GM12891 (cell line): Measurements from ENCODE around the gene DOCK11.

Source experiments
- POLR2A ChIP-seq: IDR thresholded peaks from 2 replicates; pipeline ENCODE4 v1.6.1; 2011; ENCODE audit warnings: low read depth, low read length, control low read depth
- POLR2AphosphoS5 ChIP-seq: IDR thresholded peaks from 2 replicates; pipeline ENCODE4 v1.6.1; 2011; ENCODE audit warnings: low read depth, low read length, control low read depth

DNA sequence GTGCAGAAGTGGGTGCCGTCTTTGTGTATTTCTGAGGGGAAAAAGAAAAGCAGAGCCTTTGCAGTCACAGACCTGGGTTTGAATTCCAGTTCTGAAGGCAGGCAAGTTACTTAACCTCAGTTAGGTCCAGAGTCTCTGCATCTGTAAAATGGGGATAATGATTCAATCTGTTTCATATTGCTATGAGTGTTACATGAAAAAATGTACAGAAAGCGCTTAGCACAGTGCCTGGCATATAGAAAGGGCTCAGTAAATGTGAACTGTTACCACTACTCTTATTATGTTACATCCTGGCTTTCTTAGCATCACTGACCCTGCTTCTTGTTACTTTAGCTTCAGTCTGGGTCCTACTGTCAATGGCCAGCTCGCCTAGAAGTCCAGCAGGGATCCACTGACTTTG, 45.9 kb downstream of the DOCK11 start:
- TF ChIP-seq POLR2A (no peak), POLR2AphosphoS5 (no peak)
